ENCODE measurements around the gene CD151. TPM values are rescaled to one million over a fixed set of nuclear protein-coding genes. Genes with fewer than 3 reads are reported as not detected.

CD151 gene
- total RNA-seq, 2 experiments from 2014 or later, result 28.0 to 28.6 TPM

- Mint-ChIP-seq H3K27ac (no peak overlapping the region), H3K27me3 (peaks cover 38% of the 10 kb centered on the region), H3K36me3 (ENCODE audit: low read depth) (no peaks in the 10 kb centered on the region), H3K4me3 (no peak overlapping the region), H3K4me1 (peaks cover 42% of the 10 kb centered on the region), H3K9me3 (no peaks in the 10 kb centered on the region)
- ChIA-PET POLR2A (interaction anchor here (1.1 to 8.3 kb wide), 4 partner anchors 11 to 22 kb away, joined by 3 to 74 read pairs (median 28); partner anchors contain the start of genes PNPLA2, POLR2L, RPLP2 and TSPAN4), CTCF (interaction anchor here (0.8 to 1.3 kb wide), 2 partner anchors 13 to 32 kb away, joined by 3 read pairs; partner anchors contain the start of genes SLC25A22 and TSPAN4)
- DNase-seq, result peak; percentile 64
These were observed 2.2 kb upstream of the CD151 start for GRCh38 chr11:830295-831117.

GRCh38 chr11:831118-831864 lies 1.5 kb upstream of the CD151 start:
- DNase-seq, result no peak
- peak overlapping the region; percentile 46 for H3K4me3 Mint-ChIP-seq
- H3K27me3 Mint-ChIP-seq, result peaks cover 38% of the 10 kb centered on the region
- H3K9me3 Mint-ChIP-seq, result no peaks in the 10 kb centered on the region
- ChIA-PET POLR2A (interaction anchor here (0.6 to 8.3 kb wide), 4 partner anchors 10 to 22 kb away, joined by 3 to 74 read pairs (median 28); partner anchors contain the start of genes PNPLA2, POLR2L, RPLP2 and TSPAN4), CTCF (interaction anchor here (1.3 kb wide), 1 partner anchor 12 kb away, joined by 3 read pairs; the partner anchor contains the start of gene TSPAN4)
- no peak overlapping the region for H3K27ac Mint-ChIP-seq
- H3K4me1 Mint-ChIP-seq, result peaks cover 41% of the 10 kb centered on the region
- no peaks in the 10 kb centered on the region for H3K36me3 Mint-ChIP-seq (ENCODE audit: low read depth)

- Mint-ChIP-seq H3K4me1 (peaks cover 36% of the 10 kb centered on the region), H3K27me3 (peaks cover 38% of the 10 kb centered on the region), H3K27ac (no peak overlapping the region), H3K4me3 (peak overlapping the region; percentile 46), H3K9me3 (no peaks in the 10 kb centered on the region), H3K36me3 (ENCODE audit: low read depth) (no peaks in the 10 kb centered on the region)
- CTCF ChIA-PET, result no interaction called here
- no peak for DNase-seq
- POLR2A ChIA-PET, result interaction anchor here (0.6 to 8.3 kb wide), 5 partner anchors 9 to 23 kb away, joined by 3 to 74 read pairs (median 25); partner anchors contain the start of genes PNPLA2, POLR2L, RPLP2 and TSPAN4
These were observed 707 bp upstream of the CD151 start for GRCh38 chr11:831961-832528.

DNA sequence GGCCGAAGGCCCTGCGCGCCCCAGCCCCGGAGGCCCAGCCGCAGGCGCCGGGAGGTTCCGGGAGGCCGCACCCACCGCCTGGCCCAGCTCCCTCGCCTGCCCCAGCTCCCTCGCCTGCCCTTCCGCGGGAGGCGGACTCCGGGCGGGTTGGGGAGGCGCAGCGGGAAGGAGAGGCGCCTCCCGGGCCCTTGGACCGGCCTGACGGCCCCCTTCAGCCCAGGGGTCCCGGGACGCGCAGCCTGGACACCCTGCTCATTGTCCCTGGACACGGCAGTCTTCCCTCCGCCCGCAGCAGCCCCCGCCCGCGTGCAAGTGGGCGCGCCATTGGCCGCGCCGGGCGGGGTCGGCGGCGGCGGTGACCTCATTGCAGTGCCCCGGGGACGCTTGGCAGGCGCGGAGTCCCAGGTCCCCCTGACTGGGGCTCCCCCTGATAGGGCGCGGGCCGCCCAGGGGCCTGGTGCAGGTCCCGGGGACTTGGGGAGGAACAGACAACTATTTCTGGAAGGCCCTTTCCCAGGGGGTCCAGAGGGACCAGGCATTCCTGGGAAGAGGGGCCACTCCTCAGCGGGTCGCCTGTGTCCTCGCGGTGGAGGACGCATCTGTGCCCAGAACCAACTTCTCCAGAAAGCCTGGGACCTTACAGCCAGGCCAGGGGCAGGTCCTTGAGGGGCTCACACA lies 501 bp downstream of the CD151 start:
- peak overlapping the region; percentile 47 for H3K4me3 Mint-ChIP-seq
- peaks cover 29% of the 10 kb centered on the region for H3K27me3 Mint-ChIP-seq

GRCh38 chr11:833849-834311 lies 1.1 kb downstream of the CD151 start:
- no peak overlapping the region for H3K27ac Mint-ChIP-seq
- ChIA-PET POLR2A (interaction anchor here (1.2 to 8.3 kb wide), 3 partner anchors 9 to 23 kb away, joined by 4 to 74 read pairs (median 25); partner anchors contain the start of genes PNPLA2, POLR2L and TSPAN4), CTCF (no interaction called here)
- no peak for DNase-seq
- peaks cover 25% of the 10 kb centered on the region for H3K4me1 Mint-ChIP-seq
- peaks cover 9% of the 10 kb centered on the region for H3K36me3 Mint-ChIP-seq (ENCODE audit: low read depth)
- H3K9me3 Mint-ChIP-seq, result no peaks in the 10 kb centered on the region
- H3K4me3 Mint-ChIP-seq, result peak overlapping the region; percentile 47
- peaks cover 23% of the 10 kb centered on the region for H3K27me3 Mint-ChIP-seq

More for the DNA sequence above, 501 bp downstream of the CD151 start:
- Mint-ChIP-seq H3K4me1 (peaks cover 29% of the 10 kb centered on the region), H3K27ac (no peak overlapping the region), H3K36me3 (ENCODE audit: low read depth) (peaks cover 5% of the 10 kb centered on the region), H3K9me3 (no peaks in the 10 kb centered on the region)
- POLR2A ChIA-PET, result interaction anchor here (1.2 to 8.3 kb wide), 4 partner anchors 10 to 24 kb away, joined by 4 to 74 read pairs (median 18); partner anchors contain the start of genes PNPLA2, POLR2L, RPLP2 and TSPAN4
- DNase-seq, result peak; percentile 42
- CTCF ChIA-PET, result no interaction called here

DNA sequence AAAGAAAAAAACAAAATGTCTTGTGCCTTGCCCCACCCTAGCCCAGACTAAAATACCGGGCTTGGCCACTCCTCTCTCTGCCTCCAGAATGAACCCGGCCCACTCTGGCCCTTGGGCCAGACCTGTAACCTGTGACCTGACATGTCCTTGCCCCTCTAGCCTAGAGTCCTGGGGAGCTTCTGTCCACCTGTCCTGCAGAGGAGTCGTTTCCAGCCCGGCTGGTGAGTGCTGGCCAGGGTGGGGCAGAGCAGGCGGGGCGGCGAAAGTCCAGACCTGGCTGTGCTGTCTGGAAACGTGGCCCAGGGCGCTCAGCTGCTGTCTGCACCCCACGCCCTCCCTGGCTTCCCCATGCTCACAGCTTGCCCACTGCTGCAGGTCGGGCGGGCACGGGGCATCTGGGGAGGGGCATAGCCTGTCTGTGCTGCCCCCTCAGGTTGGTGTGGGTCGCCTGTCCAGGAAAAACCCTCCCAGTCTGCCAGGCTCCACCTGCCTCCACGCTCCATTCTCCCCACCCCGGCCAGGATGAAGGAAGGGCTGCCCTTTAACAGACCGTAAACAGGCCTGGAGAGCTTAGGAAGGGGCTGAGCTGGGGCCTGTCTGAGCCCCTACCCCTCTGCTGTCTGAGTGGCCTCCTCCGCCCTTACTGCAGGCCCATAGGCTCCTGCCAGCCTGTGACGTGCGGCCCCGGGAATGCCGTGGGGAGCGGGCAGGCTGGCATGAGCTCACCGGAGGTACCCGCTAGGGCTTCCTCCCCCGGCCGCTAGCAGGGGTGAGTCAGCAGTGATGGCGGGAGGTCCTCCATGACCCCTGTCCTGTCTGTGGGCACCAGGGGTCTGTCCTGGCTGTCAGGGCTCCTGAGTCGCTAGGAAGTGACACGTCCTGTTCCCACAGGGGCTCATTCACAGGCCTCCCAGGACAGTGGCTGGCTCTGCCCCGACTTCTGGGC lies 1.9 kb downstream of the CD151 start:
- CTCF ChIA-PET, result no interaction called here

DNA sequence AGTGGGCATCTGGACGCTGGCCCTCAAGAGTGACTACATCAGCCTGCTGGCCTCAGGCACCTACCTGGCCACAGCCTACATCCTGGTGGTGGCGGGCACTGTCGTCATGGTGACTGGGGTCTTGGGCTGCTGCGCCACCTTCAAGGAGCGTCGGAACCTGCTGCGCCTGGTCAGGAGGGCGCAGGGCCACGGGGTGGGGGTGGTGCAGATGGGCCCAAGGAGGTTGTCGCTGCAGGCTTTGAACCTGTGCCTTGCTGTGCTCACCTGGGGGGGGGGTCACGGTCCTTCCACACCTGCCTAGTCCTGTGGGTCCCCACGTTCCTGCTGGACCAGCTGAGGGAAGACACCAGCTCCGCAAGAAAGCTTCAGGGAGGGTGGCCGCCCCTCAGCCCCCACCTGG lies 3.5 kb downstream of the CD151 start:
- H3K36me3 Mint-ChIP-seq (ENCODE audit: low read depth), result peaks cover 17% of the 10 kb centered on the region
- no peak overlapping the region for H3K4me3 Mint-ChIP-seq
- H3K27me3 Mint-ChIP-seq, result peaks cover 8% of the 10 kb centered on the region
- CTCF ChIA-PET, result no interaction called here
- POLR2A ChIA-PET, result interaction anchor here (1.0 to 1.3 kb wide), 2 partner anchors 11 to 17 kb away, joined by 3 to 5 read pairs; no protein-coding TSS in a partner anchor
- H3K4me1 Mint-ChIP-seq, result peaks cover 23% of the 10 kb centered on the region
- H3K9me3 Mint-ChIP-seq, result no peaks in the 10 kb centered on the region
- no peak for DNase-seq
- no peak overlapping the region for H3K27ac Mint-ChIP-seq

More for the DNA sequence above, 1.9 kb downstream of the CD151 start:
- POLR2A ChIA-PET, result interaction anchor here (1.2 to 8.3 kb wide), 4 partner anchors 8 to 25 kb away, joined by 4 to 74 read pairs (median 14); partner anchors contain the start of genes PNPLA2, POLR2L, RPLP2 and TSPAN4
- DNase-seq, result no peak
- peaks cover 18% of the 10 kb centered on the region for H3K4me1 Mint-ChIP-seq
- no peak overlapping the region for H3K27ac Mint-ChIP-seq
- no peaks in the 10 kb centered on the region for H3K9me3 Mint-ChIP-seq
- peaks cover 12% of the 10 kb centered on the region for H3K36me3 Mint-ChIP-seq (ENCODE audit: low read depth)
- H3K27me3 Mint-ChIP-seq, result peaks cover 16% of the 10 kb centered on the region
- no peak overlapping the region for H3K4me3 Mint-ChIP-seq

- ChIA-PET CTCF (no interaction called here), POLR2A (interaction anchor here (1.0 to 1.3 kb wide), 2 partner anchors 11 to 17 kb away, joined by 3 to 5 read pairs; no protein-coding TSS in a partner anchor)
- DNase-seq, result no peak
- Mint-ChIP-seq H3K9me3 (no peaks in the 10 kb centered on the region), H3K4me3 (no peak overlapping the region), H3K27ac (no peak overlapping the region), H3K36me3 (ENCODE audit: low read depth) (peaks cover 17% of the 10 kb centered on the region), H3K4me1 (peaks cover 25% of the 10 kb centered on the region), H3K27me3 (peaks cover 4% of the 10 kb centered on the region)
These were observed 3.9 kb downstream of the CD151 start for GRCh38 chr11:836700-837099.

DNA sequence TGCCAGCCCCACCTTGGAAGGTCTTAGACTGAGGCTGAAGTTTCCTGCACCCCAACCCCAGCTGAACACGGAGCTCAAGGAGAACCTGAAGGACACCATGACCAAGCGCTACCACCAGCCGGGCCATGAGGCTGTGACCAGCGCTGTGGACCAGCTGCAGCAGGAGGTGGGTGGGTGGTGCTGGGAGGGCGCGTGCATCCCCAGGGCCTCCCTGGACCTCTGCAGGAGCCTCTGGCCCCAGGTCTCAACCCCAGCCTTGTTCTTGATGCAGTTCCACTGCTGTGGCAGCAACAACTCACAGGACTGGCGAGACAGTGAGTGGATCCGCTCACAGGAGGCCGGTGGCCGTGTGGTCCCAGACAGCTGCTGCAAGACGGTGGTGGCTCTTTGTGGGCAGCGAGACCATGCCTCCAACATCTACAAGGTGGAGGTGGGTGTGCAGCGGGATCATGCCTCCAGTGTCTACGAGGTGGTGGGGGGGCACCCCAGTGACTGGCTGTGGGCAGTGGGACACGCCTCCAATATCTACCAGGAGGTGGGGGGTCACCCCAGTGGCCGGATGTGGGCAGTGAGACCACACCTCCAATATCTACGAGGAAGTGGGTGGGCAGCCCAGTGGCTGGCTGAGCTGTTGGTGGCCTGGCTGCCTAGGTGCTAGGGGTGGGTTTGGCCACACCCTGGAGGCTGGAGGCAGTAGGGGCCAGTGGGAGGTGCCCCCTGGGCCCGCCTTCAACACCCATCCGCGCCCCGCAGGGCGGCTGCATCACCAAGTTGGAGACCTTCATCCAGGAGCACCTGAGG lies 4.6 kb downstream of the CD151 start:
- POLR2A ChIA-PET, result interaction anchor here (1.0 to 1.3 kb wide), 2 partner anchors 12 to 18 kb away, joined by 3 to 5 read pairs; no protein-coding TSS in a partner anchor
- DNase-seq, result no peak
- Mint-ChIP-seq H3K27ac (no peak overlapping the region), H3K27me3 (no peaks in the 10 kb centered on the region), H3K36me3 (ENCODE audit: low read depth) (peaks cover 17% of the 10 kb centered on the region), H3K9me3 (no peaks in the 10 kb centered on the region), H3K4me3 (no peak overlapping the region), H3K4me1 (peaks cover 25% of the 10 kb centered on the region)
- CTCF ChIA-PET, result no interaction called here

GRCh38 chr11:837990-838307 lies 5.2 kb downstream of the CD151 start:
- Mint-ChIP-seq H3K4me1 (peaks cover 25% of the 10 kb centered on the region), H3K9me3 (no peaks in the 10 kb centered on the region), H3K27ac (no peak overlapping the region), H3K4me3 (no peak overlapping the region), H3K27me3 (no peaks in the 10 kb centered on the region), H3K36me3 (ENCODE audit: low read depth) (peaks cover 17% of the 10 kb centered on the region)
- DNase-seq, result no peak
- ChIA-PET CTCF (interaction anchor here (0.6 kb wide), 1 partner anchor 149 kb away, joined by 4 read pairs; no protein-coding TSS in a partner anchor), POLR2A (no interaction called here)
